Fibroblast of skin of scalp (primary cell): ENCODE data around the gene ATAD1.

Experiments used
- DNase-seq: peaks from one replicate; pipeline ENCODE4 v3.0.0-alpha.2; 2013

ATAD1 gene

GRCh38 chr10:87706731-87707130 is 111.3 kb downstream of the ATAD1 start:
- no peak for DNase-seq

GRCh38 chr10:87705339-87705738 is 112.7 kb downstream of the ATAD1 start:
- peak; percentile 50 for DNase-seq

GRCh38 chr10:87703771-87704170 is 114.3 kb downstream of the ATAD1 start:
- DNase-seq, result peak; percentile 2

- DNase-seq, result no peak
Measured at GRCh38 chr10:87702973-87703294, 115.1 kb downstream of the ATAD1 start.

- DNase-seq, result no peak
Measured at GRCh38 chr10:87702260-87702972, 115.6 kb downstream of the ATAD1 start.
